Prostate gland (tissue), 2 donors: ENCODE measurements around the gene GPR55.

ENCODE experiments used
- POLR2A ChIP-seq: fragments of 450-650 bp; IDR thresholded peaks from one replicate; pipeline ENCODE4 v1.6.1; 2016; ENCODE audit warnings: antibody characterized with exemption, mild to moderate bottlenecking
- POLR2AphosphoS5 ChIP-seq: sonication (generic); formaldehyde crosslinking; IDR thresholded peaks from one replicate; pipeline ENCODE4 v1.6.1; 2017; ENCODE audit warnings: antibody characterized with exemption
- TF ChIP-seq, protein P1 (sequence below), 4 experiments: fragments of 200-600 bp in 2 of 4; fragments of 450-650 bp in 2 of 4; sonication (generic) in 2 of 4; IDR thresholded peaks; 1 replicate in 3 of 4; 2 replicates in 1 of 4; pipeline ENCODE4 v1.5.1; 2016 to 2019; ENCODE audit warnings: antibody characterized with exemption in 4 of 4, mild to moderate bottlenecking in 2 of 4, moderate library complexity in 2 of 4

DNA sequence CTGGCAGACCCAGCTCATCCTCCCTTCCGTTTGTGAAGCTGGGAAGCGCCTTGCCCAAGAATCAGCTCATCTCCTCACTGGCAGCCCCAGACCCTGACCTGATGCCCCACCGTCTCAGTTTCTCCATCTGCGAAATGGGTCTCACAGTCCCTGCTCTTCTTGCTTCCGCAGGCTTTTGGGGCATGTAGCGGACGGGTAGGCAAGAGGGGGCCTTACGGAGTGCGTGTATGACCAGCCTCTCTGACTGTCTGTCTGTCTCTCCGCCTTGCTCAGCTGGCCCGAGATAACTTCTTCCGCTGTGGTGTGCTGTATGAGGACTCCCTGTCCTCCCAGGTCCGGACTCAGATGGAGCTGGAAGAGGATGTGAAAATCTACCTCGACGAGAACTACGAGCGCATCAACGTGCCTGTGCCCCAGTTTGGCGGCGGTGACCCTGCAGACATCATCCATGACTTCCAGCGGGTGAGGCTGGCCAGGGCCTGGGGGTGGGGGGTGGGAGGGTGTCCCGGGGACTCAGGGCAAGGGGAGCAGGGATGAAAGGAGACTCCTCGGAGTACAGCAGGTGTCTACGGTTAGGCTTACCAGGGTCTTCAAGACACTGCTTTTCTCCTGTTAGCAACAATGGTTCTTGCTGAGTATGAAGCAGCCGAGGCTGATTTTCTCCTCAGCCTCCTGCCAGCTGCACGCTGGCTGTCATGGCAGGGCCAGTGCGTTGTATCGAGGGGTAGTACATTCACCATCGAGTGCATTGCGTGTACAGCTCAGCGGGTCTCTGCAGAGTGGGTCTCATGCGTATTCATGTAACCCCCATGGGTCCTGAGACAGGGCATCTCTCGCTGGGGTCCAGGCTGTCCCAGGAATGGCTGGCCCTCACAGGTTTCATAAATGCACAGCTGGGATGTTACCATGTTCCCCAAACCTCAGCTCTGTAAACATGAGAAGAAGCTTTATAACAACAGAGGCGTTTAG, 49.4 kb downstream of the GPR55 start:
- TF ChIP-seq, protein P1, sequence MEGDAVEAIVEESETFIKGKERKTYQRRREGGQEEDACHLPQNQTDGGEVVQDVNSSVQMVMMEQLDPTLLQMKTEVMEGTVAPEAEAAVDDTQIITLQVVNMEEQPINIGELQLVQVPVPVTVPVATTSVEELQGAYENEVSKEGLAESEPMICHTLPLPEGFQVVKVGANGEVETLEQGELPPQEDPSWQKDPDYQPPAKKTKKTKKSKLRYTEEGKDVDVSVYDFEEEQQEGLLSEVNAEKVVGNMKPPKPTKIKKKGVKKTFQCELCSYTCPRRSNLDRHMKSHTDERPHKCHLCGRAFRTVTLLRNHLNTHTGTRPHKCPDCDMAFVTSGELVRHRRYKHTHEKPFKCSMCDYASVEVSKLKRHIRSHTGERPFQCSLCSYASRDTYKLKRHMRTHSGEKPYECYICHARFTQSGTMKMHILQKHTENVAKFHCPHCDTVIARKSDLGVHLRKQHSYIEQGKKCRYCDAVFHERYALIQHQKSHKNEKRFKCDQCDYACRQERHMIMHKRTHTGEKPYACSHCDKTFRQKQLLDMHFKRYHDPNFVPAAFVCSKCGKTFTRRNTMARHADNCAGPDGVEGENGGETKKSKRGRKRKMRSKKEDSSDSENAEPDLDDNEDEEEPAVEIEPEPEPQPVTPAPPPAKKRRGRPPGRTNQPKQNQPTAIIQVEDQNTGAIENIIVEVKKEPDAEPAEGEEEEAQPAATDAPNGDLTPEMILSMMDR (IDR thresholded peaks at IDR 0.05): no peak
- TF ChIP-seq POLR2A (no peak), POLR2AphosphoS5 (no peak)
